ENCODE data around the gene PSD4.

PSD4 gene

GRCh38 chr2:113186433-113186796 is 12.6 kb downstream of the PSD4 start:
- no peak for DNase-seq

- no peak for DNase-seq
These were observed 14.0 kb downstream of the PSD4 start for GRCh38 chr2:113187771-113188170.

- DNase-seq: no peak
These were observed 17.1 kb downstream of the PSD4 start for GRCh38 chr2:113190871-113191270.

- DNase-seq: no peak
These were observed 18.8 kb downstream of the PSD4 start for GRCh38 chr2:113192459-113193100.

GRCh38 chr2:113195923-113196501 is 22.2 kb downstream of the PSD4 start:
- no peak for DNase-seq

GRCh38 chr2:113196839-113197238 is 23.1 kb downstream of the PSD4 start:
- no peak for DNase-seq

GRCh38 chr2:113197347-113198047 is 23.7 kb downstream of the PSD4 start:
- DNase-seq: no peak

- no peak for DNase-seq
These were observed 24.4 kb downstream of the PSD4 start for GRCh38 chr2:113198048-113198789.

- peak; percentile 53 to 78 for DNase-seq
These were observed 25.2 kb downstream of the PSD4 start for GRCh38 chr2:113198790-113199612.

- no peak for DNase-seq
These were observed 26.5 kb downstream of the PSD4 start for GRCh38 chr2:113200236-113200635.

GRCh38 chr2:113200736-113201490 is 27.1 kb downstream of the PSD4 start:
- DNase-seq: no peak

- DNase-seq: no peak
These were observed 27.9 kb downstream of the PSD4 start for GRCh38 chr2:113201496-113202304.

GRCh38 chr2:113202305-113203216 is 28.8 kb downstream of the PSD4 start:
- no peak for DNase-seq

GRCh38 chr2:113203217-113203530 is 29.4 kb downstream of the PSD4 start:
- no peak for DNase-seq

GRCh38 chr2:113203901-113204519 is 30.2 kb downstream of the PSD4 start:
- peak; percentile 17 to 79 for DNase-seq

GRCh38 chr2:113206251-113206650 is 32.5 kb downstream of the PSD4 start:
- DNase-seq: no peak

GRCh38 chr2:113207021-113207420 is 33.2 kb downstream of the PSD4 start:
- no peak for DNase-seq

GRCh38 chr2:113208396-113208795 is 34.6 kb downstream of the PSD4 start:
- no peak for DNase-seq

GRCh38 chr2:113209011-113209645 is 35.4 kb downstream of the PSD4 start:
- no peak for DNase-seq

All from SW 1271 (cell line).